ENCODE data around the gene ATRNL1. TPM values are rescaled to one million over a fixed set of nuclear protein-coding genes. Genes with fewer than 3 reads are reported as not detected.

Gene ATRNL1
- total RNA-seq, 1 donor from 2014 or later = 16.4 TPM

GRCh38 chr10:115129752-115130151 is 36.6 kb downstream of the ATRNL1 start:
- peaks cover 13% of the 10 kb centered on the region for H3K9me3 Mint-ChIP-seq
- no peaks in the 10 kb centered on the region for H3K79me2 ChIP-seq (ENCODE audit: low read depth)
- no peaks in the 10 kb centered on the region for H3K4me1 ChIP-seq
- no peak overlapping the region for H3K4me3 Mint-ChIP-seq
- no peaks in the 10 kb centered on the region for H3F3A ChIP-seq (ENCODE audit: low read depth)
- no peak overlapping the region for H3K27ac ChIP-seq
- no peak overlapping the region for H2AFZ ChIP-seq (replicated peaks)
- H3K9ac ChIP-seq = no peak overlapping the region
- peak; percentile 62 for TF ChIP-seq CTCF (IDR thresholded peaks at IDR 0.05)
- no peak for TF ChIP-seq EZH2 (IDR thresholded peaks at IDR 0.05)
- TF ChIP-seq EZH2phosphoT487 (IDR thresholded peaks at IDR 0.05) = no peak
- no peaks in the 10 kb centered on the region for H3K27me3 ChIP-seq
- H3K27me3 Mint-ChIP-seq (ENCODE audit: insufficient read depth, low read depth) = no peaks in the 10 kb centered on the region
- no peak overlapping the region for H3K4me3 ChIP-seq
- H3K9me3 ChIP-seq (ENCODE audit: low read depth) = no peaks in the 10 kb centered on the region
- H3K4me1 Mint-ChIP-seq = no peaks in the 10 kb centered on the region
- H3K36me3 Mint-ChIP-seq = peaks cover 17% of the 10 kb centered on the region
- no peaks in the 10 kb centered on the region for H4K20me1 ChIP-seq (ENCODE audit: low read depth)
- no peak overlapping the region for H3K27ac Mint-ChIP-seq
- H3K36me3 ChIP-seq = no peaks in the 10 kb centered on the region
- peak; percentile 30 for DNase-seq (ENCODE audit: low spot score)
- H3K4me2 ChIP-seq = no peak overlapping the region

- peaks cover 8% of the 10 kb centered on the region for H3K9me3 ChIP-seq (ENCODE audit: low read depth)
- H3K36me3 ChIP-seq = no peaks in the 10 kb centered on the region
- H3K9me3 Mint-ChIP-seq = peaks cover 34% of the 10 kb centered on the region
- H3K27ac ChIP-seq = no peak overlapping the region
- no peak overlapping the region for H3K9ac ChIP-seq
- DNase-seq (ENCODE audit: low spot score) = no peak
- no peak overlapping the region for H3K4me2 ChIP-seq
- H3K27ac Mint-ChIP-seq = no peak overlapping the region
- H3F3A ChIP-seq (ENCODE audit: low read depth) = no peaks in the 10 kb centered on the region
- no peak overlapping the region for H2AFZ ChIP-seq (replicated peaks)
- no peak overlapping the region for H3K4me3 ChIP-seq
- H3K4me1 Mint-ChIP-seq = no peaks in the 10 kb centered on the region
- H3K79me2 ChIP-seq (ENCODE audit: low read depth) = no peaks in the 10 kb centered on the region
- TF ChIP-seq CTCF (IDR thresholded peaks at IDR 0.05) (no peak), EZH2 (IDR thresholded peaks at IDR 0.05) (no peak), EZH2phosphoT487 (IDR thresholded peaks at IDR 0.05) (no peak)
- H3K27me3 Mint-ChIP-seq (ENCODE audit: insufficient read depth, low read depth) = peaks cover 3% of the 10 kb centered on the region
- H3K4me3 Mint-ChIP-seq = no peak overlapping the region
- no peaks in the 10 kb centered on the region for H3K4me1 ChIP-seq
- no peaks in the 10 kb centered on the region for H4K20me1 ChIP-seq (ENCODE audit: low read depth)
- H3K36me3 Mint-ChIP-seq = peaks cover 32% of the 10 kb centered on the region
- H3K27me3 ChIP-seq = no peaks in the 10 kb centered on the region
Observed at GRCh38 chr10:115136616-115137015, 43.5 kb downstream of the ATRNL1 start.

- Histone ChIP-seq H3F3A (ENCODE audit: low read depth) (no peaks in the 10 kb centered on the region), H3K9ac (no peak overlapping the region), H3K79me2 (ENCODE audit: low read depth) (no peaks in the 10 kb centered on the region), H4K20me1 (ENCODE audit: low read depth) (no peaks in the 10 kb centered on the region), H3K4me2 (no peak overlapping the region), H3K4me1 (no peaks in the 10 kb centered on the region), H3K9me3 (ENCODE audit: low read depth) (peaks cover 8% of the 10 kb centered on the region), H3K27me3 (no peaks in the 10 kb centered on the region), H3K27ac (no peak overlapping the region), H3K4me3 (no peak overlapping the region), H3K36me3 (no peaks in the 10 kb centered on the region), H2AFZ (replicated peaks) (no peak overlapping the region)
- peak; percentile 28 for DNase-seq (ENCODE audit: low spot score)
- Mint-ChIP-seq H3K9me3 (peaks cover 15% of the 10 kb centered on the region), H3K36me3 (peaks cover 19% of the 10 kb centered on the region), H3K27me3 (ENCODE audit: insufficient read depth, low read depth) (peaks cover 3% of the 10 kb centered on the region), H3K4me1 (no peaks in the 10 kb centered on the region), H3K4me3 (no peak overlapping the region), H3K27ac (no peak overlapping the region)
- TF ChIP-seq EZH2 (IDR thresholded peaks at IDR 0.05) (no peak), EZH2phosphoT487 (IDR thresholded peaks at IDR 0.05) (no peak), CTCF (IDR thresholded peaks at IDR 0.05) (peak; percentile 65)
Observed at GRCh38 chr10:115141254-115141653, 48.1 kb downstream of the ATRNL1 start.
